ENCODE results near the gene AFF1. TPM values are rescaled to one million over a fixed set of nuclear protein-coding genes. Genes with fewer than 3 reads are reported as not detected.

AFF1 gene
- total RNA-seq, 2 experiments from 2014 or later, result 28.7 to 69.7 TPM

- intact Hi-C loops (cut with micrococcal nuclease; ENCODE audit: unreplicated experiment), result loop anchor here (5.0 kb wide), 2 partner anchors 303 to 318 kb away; partner anchors contain the start of gene KLHL8
- no peak overlapping the region for H3K4me2 ChIP-seq (ENCODE audit: low read length)
- H3K9me3 ChIP-seq (ENCODE audit: low read length), result no peaks in the 10 kb centered on the region
- DNase-seq (ENCODE audit: low spot score), result no peak
- POLR2A ChIA-PET, result interaction anchor here (0.6 to 1.5 kb wide), 7 partner anchors 9 to 172 kb away, joined by 3 to 8 read pairs (median 4); no protein-coding TSS in a partner anchor
- no peaks in the 10 kb centered on the region; the same call in 1 of the 2 replicates for H3K79me2 ChIP-seq (ENCODE audit: insufficient read depth, low read depth, low read length)
- H3K4me1 ChIP-seq (ENCODE audit: insufficient read depth, low read length, poor library complexity, severe bottlenecking), result peaks cover 9% of the 10 kb centered on the region
- CTCF ChIA-PET (ENCODE audit: unreplicated experiment), result interaction anchor here (0.5 to 0.8 kb wide), 2 partner anchors 12 to 174 kb away, joined by 3 read pairs; no protein-coding TSS in a partner anchor
- no peak overlapping the region for H2AFZ ChIP-seq (ENCODE audit: low read length)
- H3K36me3 ChIP-seq (ENCODE audit: insufficient read depth, low read length), result 0 out of 2 replicates have a peak, but pooled peaks cover 5% of the 10 kb centered on the region
- H4K20me1 ChIP-seq (ENCODE audit: insufficient read depth, low read length), result no peaks in the 10 kb centered on the region
- H3K9me2 ChIP-seq (ENCODE audit: insufficient read depth, low read length), result no peaks in the 10 kb centered on the region
- TF ChIP-seq CTCF (conservative IDR thresholded peaks at IDR 0.05; ENCODE audit: low read length) (no peak), EZH2phosphoT487 (IDR thresholded peaks at IDR 0.05; ENCODE audit: borderline replicate concordance, low read depth, low read length) (no peak)
- H3K27ac ChIP-seq (ENCODE audit: low read depth, low read length, poor library complexity, severe bottlenecking), result no peak overlapping the region
- no peak overlapping the region for H3K4me3 ChIP-seq (ENCODE audit: low read depth, low read length, poor library complexity, severe bottlenecking)
- BruUV-seq (replicated peaks), result no TSS peak
These were observed 15.1 kb upstream of the AFF1 start for GRCh38 chr4:86919561-86920223.

- H4K20me1 ChIP-seq (ENCODE audit: insufficient read depth, low read length), result no peaks in the 10 kb centered on the region
- H3K4me1 ChIP-seq (ENCODE audit: insufficient read depth, low read length, poor library complexity, severe bottlenecking), result peaks cover 12% of the 10 kb centered on the region
- ChIA-PET CTCF (ENCODE audit: unreplicated experiment) (interaction anchor here (1.2 to 2.1 kb wide), 2 partner anchors 60 to 171 kb away, joined by 3 to 22 read pairs; no protein-coding TSS in a partner anchor), POLR2A (interaction anchor here (0.6 to 2.2 kb wide), 6 partner anchors 15 to 171 kb away, joined by 3 to 11 read pairs (median 4); no protein-coding TSS in a partner anchor)
- no peak for TF ChIP-seq EZH2phosphoT487 (IDR thresholded peaks at IDR 0.05; ENCODE audit: borderline replicate concordance, low read depth, low read length)
- TF ChIP-seq CTCF (conservative IDR thresholded peaks at IDR 0.05; ENCODE audit: low read length), result no peak
- intact Hi-C loops (cut with micrococcal nuclease; ENCODE audit: unreplicated experiment), result loop anchor here (1.0 to 5.0 kb wide), 5 partner anchors 85 to 316 kb away; partner anchors contain the start of gene KLHL8
- BruUV-seq (replicated peaks), result no TSS peak
- H3K4me3 ChIP-seq (ENCODE audit: low read depth, low read length, poor library complexity, severe bottlenecking), result no peak overlapping the region
- H3K9me2 ChIP-seq (ENCODE audit: insufficient read depth, low read length), result no peaks in the 10 kb centered on the region
- H3K27ac ChIP-seq (ENCODE audit: low read depth, low read length, poor library complexity, severe bottlenecking), result no peak overlapping the region
- peaks cover 13% of the 10 kb centered on the region; the same call in 1 of the 2 replicates for H3K36me3 ChIP-seq (ENCODE audit: insufficient read depth, low read length)
- H3K79me2 ChIP-seq (ENCODE audit: insufficient read depth, low read depth, low read length), result no peaks in the 10 kb centered on the region; the same call in 1 of the 2 replicates
- H2AFZ ChIP-seq (ENCODE audit: low read length), result no peak overlapping the region
- no peak for DNase-seq (ENCODE audit: low spot score)
- no peak overlapping the region for H3K4me2 ChIP-seq (ENCODE audit: low read length)
- no peaks in the 10 kb centered on the region for H3K9me3 ChIP-seq (ENCODE audit: low read length)
These were observed 13.1 kb upstream of the AFF1 start for GRCh38 chr4:86921608-86922252.
